H1 (cell line): ENCODE data around the gene STAG1. TPM values are rescaled to one million over a fixed set of nuclear protein-coding genes. Genes with fewer than 3 reads are reported as not detected.

Experiments used
- BCL11A ChIP-seq, 2 experiments: IDR thresholded peaks; one replicate each; pipeline ENCODE4 v1.6.1; 2011; ENCODE audit warnings: low read depth in 2 of 2, low read length in 2 of 2, mild to moderate bottlenecking in 2 of 2
- EP300 ChIP-seq, 2 experiments: IDR thresholded peaks; 1 replicate in 1 of 2; 2 replicates in 1 of 2; pipeline ENCODE4 v1.6.1; 2011 to 2012; ENCODE audit warnings: low read depth in 2 of 2, low read length in 2 of 2, mild to moderate bottlenecking in 2 of 2, borderline replicate concordance in 1 of 2, inconsistent platforms in 1 of 2, moderate library complexity in 1 of 2
- KDM4A ChIP-seq: IDR thresholded peaks from one replicate; pipeline ENCODE4 v1.7.1; 2012; ENCODE audit warnings: low read depth, mild to moderate bottlenecking, moderate library complexity, low read length, inconsistent platforms; ENCODE audit not compliant: severe bottlenecking
- MAFK ChIP-seq: IDR thresholded peaks from 2 replicates; pipeline ENCODE4 v1.6.1; 2012; ENCODE audit warnings: low read depth, mild to moderate bottlenecking, improper control_type of control experiment, low read length
- POLR2A ChIP-seq, 2 experiments: IDR thresholded peaks; 1 replicate in 1 of 2; 2 replicates in 1 of 2; pipeline ENCODE4 v1.6.1; 2011; ENCODE audit warnings: low read depth in 2 of 2, low read length in 2 of 2, mild to moderate bottlenecking in 2 of 2; ENCODE audit errors: control extremely low read depth in 1 of 2
- SIX5 ChIP-seq: IDR thresholded peaks from 2 replicates; pipeline ENCODE4 v1.6.1; 2011; ENCODE audit warnings: mild to moderate bottlenecking, low read depth, low read length
- SP2 ChIP-seq: IDR thresholded peaks from 2 replicates; pipeline ENCODE4 v1.6.1; 2012; ENCODE audit warnings: mild to moderate bottlenecking, low read length, inconsistent platforms
- polyA plus RNA-seq, 7 experiments: library from polyadenylated mRNA; depleted of rRNA in 3 of 7; stranded (reverse) in 5 of 7; unstranded in 2 of 7; fragments of >200 nt in 5 of 7; fragments of 200-250 nt in 2 of 7; gene quantifications; 1 replicate in 5 of 7; 2 replicates in 1 of 7; 4 replicates in 1 of 7; pipeline versions ENCODE4 v1.2.1 to v1.2.3, GENCODE V29; 2011 to 2013; ENCODE audit warnings: missing spikeins in 2 of 7, mixed read lengths in 2 of 7
- total RNA-seq: library from RNA; stranded (reverse); fragmentation: NEBNext Ultra II Directional; extraction: Animal tissue kit (Norgen Biotek cat#: 25700); gene quantifications from 2 replicates; pipeline ENCODE4 v1.2.1, GENCODE V29; 2021

The STAG1 gene
- total and polyA plus RNA-seq, 2 of the 8 experiments (the other 6 are each of a cell fraction or from before 2014, with no cell fraction given), result 4.6 to 23.4 TPM

GRCh38 chr3:136544532-136544931 lies 207.6 kb downstream of the STAG1 start (continued):
- no peak for TF ChIP-seq EP300 (IDR thresholded peaks at IDR 0.05; ENCODE audit: borderline replicate concordance in 1 of 2, low read depth in 2 of 2, low read length in 2 of 2)
- TF ChIP-seq SIX5, result no peak
- no peak for TF ChIP-seq BCL11A (IDR thresholded peaks at IDR 0.05; ENCODE audit: low read depth in 2 of 2, low read length in 2 of 2)
- no peak for TF ChIP-seq POLR2A (IDR thresholded peaks at IDR 0.05; ENCODE audit: control extremely low read depth in 1 of 2, low read depth in 2 of 2, low read length in 2 of 2)
- TF ChIP-seq SP2, result no peak
- no peak for TF ChIP-seq KDM4A
- TF ChIP-seq MAFK, result no peak
